NCI-H748 (cell line): ENCODE results near the gene ECT2.
"Not testable (repeated sequence)": the region's sequence is repeated elsewhere in the genome, so short reads cannot be mapped to it uniquely, and the experiment has no call there.

Experiments used
- DNase-seq: peaks from one replicate; lab custom pipeline; 2025; ENCODE audit not compliant: unreplicated experiment; lab: John Stamatoyannopoulos, UW

ECT2 gene

GRCh38 chr3:172808969-172809546 lies 58.5 kb downstream of the ECT2 start:
- peak; percentile 48 for DNase-seq

GRCh38 chr3:172811099-172811498 lies 60.6 kb downstream of the ECT2 start:
- DNase-seq: no peak

GRCh38 chr3:172813462-172813861 lies 62.9 kb downstream of the ECT2 start:
- no peak for DNase-seq

GRCh38 chr3:172814738-172815137 lies 64.2 kb downstream of the ECT2 start:
- no peak for DNase-seq

- DNase-seq: no peak
Observed at GRCh38 chr3:172815857-172816256, 65.3 kb downstream of the ECT2 start.

- DNase-seq: no peak
Observed at GRCh38 chr3:172816281-172816680, 65.8 kb downstream of the ECT2 start.

- DNase-seq: no peak
Observed at GRCh38 chr3:172816968-172817367, 66.4 kb downstream of the ECT2 start.

- no peak for DNase-seq
Observed at GRCh38 chr3:172820492-172820891, 70.0 kb downstream of the ECT2 start.

- DNase-seq: no peak
Observed at GRCh38 chr3:172824229-172824628, 73.7 kb downstream of the ECT2 start.

GRCh38 chr3:172827231-172827630 lies 76.7 kb downstream of the ECT2 start:
- not testable (repeated sequence) for DNase-seq

- DNase-seq: no peak
Observed at GRCh38 chr3:172832983-172833382, 82.5 kb downstream of the ECT2 start.

GRCh38 chr3:172836390-172836997 lies 86.0 kb downstream of the ECT2 start:
- DNase-seq: peak; percentile 67

- no peak for DNase-seq
Observed at GRCh38 chr3:172839679-172840078, 89.2 kb downstream of the ECT2 start.

GRCh38 chr3:172840463-172840862 lies 89.9 kb downstream of the ECT2 start:
- DNase-seq: no peak

GRCh38 chr3:172840913-172841312 lies 90.4 kb downstream of the ECT2 start:
- DNase-seq: no peak

GRCh38 chr3:172844428-172844827 lies 93.9 kb downstream of the ECT2 start:
- no peak for DNase-seq

GRCh38 chr3:172846103-172846561 lies 95.6 kb downstream of the ECT2 start:
- DNase-seq: no peak

GRCh38 chr3:172846706-172847105 lies 96.2 kb downstream of the ECT2 start:
- DNase-seq: no peak

GRCh38 chr3:172847292-172847691 lies 96.8 kb downstream of the ECT2 start:
- DNase-seq: no peak

GRCh38 chr3:172848910-172849309 lies 98.4 kb downstream of the ECT2 start:
- DNase-seq: no peak

GRCh38 chr3:172853005-172853404 lies 102.5 kb downstream of the ECT2 start:
- DNase-seq: no peak

- no peak for DNase-seq
Observed at GRCh38 chr3:172853921-172854666, 103.6 kb downstream of the ECT2 start.
